IPS-18a (cell line): ENCODE data around the gene CPHXL.

Experiments used
- H3K27ac ChIP-seq: one replicate; pipeline ENCODE4 v1.5.1; 2013; ENCODE audit warnings: low read length
- H3K27me3 ChIP-seq: one replicate; pipeline ENCODE4 v1.6.1; 2013; ENCODE audit warnings: mild to moderate bottlenecking, low read length; ENCODE audit not compliant: control insufficient read depth, insufficient read depth
- H3K36me3 ChIP-seq: one replicate; pipeline ENCODE4 v1.6.1; 2013; ENCODE audit warnings: low read depth, low read length; ENCODE audit not compliant: control insufficient read depth
- H3K4me1 ChIP-seq: one replicate; pipeline ENCODE4 v1.6.1; 2013; ENCODE audit warnings: low read depth, low read length; ENCODE audit not compliant: control insufficient read depth
- H3K4me3 ChIP-seq: one replicate; pipeline ENCODE4 v1.5.1; 2013; ENCODE audit warnings: low read length
- H3K9ac ChIP-seq: one replicate; pipeline ENCODE4 v1.6.1; 2013; ENCODE audit warnings: mild to moderate bottlenecking, low read length, moderate library complexity
- H3K9me3 ChIP-seq: one replicate; pipeline ENCODE4 v1.6.1; 2013; ENCODE audit warnings: low read depth, low read length; ENCODE audit not compliant: control insufficient read depth

CPHXL gene

GRCh38 chr16:75697571-75697970, 28.7 kb downstream of the CPHXL start:
- Histone ChIP-seq H3K27me3 (no peaks in the 10 kb centered on the region), H3K9ac (no peak overlapping the region), H3K36me3 (no peaks in the 10 kb centered on the region)

GRCh38 chr16:75695708-75696107, 30.6 kb downstream of the CPHXL start:
- Histone ChIP-seq H3K4me1 (no peaks in the 10 kb centered on the region), H3K9me3 (no peaks in the 10 kb centered on the region), H3K36me3 (no peaks in the 10 kb centered on the region), H3K9ac (no peak overlapping the region), H3K4me3 (no peak overlapping the region), H3K27ac (no peak overlapping the region), H3K27me3 (no peaks in the 10 kb centered on the region)

More at GRCh38 chr16:75697571-75697970, 28.7 kb downstream of the CPHXL start:
- no peak overlapping the region for H3K27ac ChIP-seq
- no peaks in the 10 kb centered on the region for H3K4me1 ChIP-seq
- H3K9me3 ChIP-seq = no peaks in the 10 kb centered on the region
- H3K4me3 ChIP-seq = no peak overlapping the region

DNA sequence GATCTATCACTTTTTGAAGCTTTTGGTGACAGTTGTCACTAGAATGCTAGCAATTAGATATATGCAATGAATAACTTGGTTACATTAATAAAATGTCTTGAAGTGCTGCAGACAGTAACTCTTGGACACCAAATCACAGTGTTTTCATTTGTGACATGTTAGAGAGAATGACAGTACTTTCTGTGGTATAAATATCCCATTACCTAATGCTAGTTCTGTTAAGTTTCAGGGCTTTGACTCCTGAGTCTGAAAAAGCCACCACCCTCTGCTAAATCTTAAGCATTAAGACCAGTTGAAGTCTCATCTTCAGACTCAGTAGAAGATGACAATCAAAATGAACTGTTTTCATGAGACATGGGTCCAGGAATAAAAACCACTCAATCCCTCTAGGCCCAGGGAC, 38.9 kb downstream of the CPHXL start:
- Histone ChIP-seq H3K9ac (no peak overlapping the region), H3K4me1 (no peaks in the 10 kb centered on the region), H3K36me3 (no peaks in the 10 kb centered on the region), H3K27me3 (no peaks in the 10 kb centered on the region), H3K4me3 (no peak overlapping the region), H3K9me3 (peaks cover 16% of the 10 kb centered on the region), H3K27ac (no peak overlapping the region)

- H3K4me1 ChIP-seq = no peaks in the 10 kb centered on the region
- no peak overlapping the region for H3K27ac ChIP-seq
- H3K9me3 ChIP-seq = peaks cover 13% of the 10 kb centered on the region
- H3K9ac ChIP-seq = no peak overlapping the region
- H3K27me3 ChIP-seq = no peaks in the 10 kb centered on the region
- no peaks in the 10 kb centered on the region for H3K36me3 ChIP-seq
- no peak overlapping the region for H3K4me3 ChIP-seq
Observed at GRCh38 chr16:75682308-75682707, 44.0 kb downstream of the CPHXL start.

DNA sequence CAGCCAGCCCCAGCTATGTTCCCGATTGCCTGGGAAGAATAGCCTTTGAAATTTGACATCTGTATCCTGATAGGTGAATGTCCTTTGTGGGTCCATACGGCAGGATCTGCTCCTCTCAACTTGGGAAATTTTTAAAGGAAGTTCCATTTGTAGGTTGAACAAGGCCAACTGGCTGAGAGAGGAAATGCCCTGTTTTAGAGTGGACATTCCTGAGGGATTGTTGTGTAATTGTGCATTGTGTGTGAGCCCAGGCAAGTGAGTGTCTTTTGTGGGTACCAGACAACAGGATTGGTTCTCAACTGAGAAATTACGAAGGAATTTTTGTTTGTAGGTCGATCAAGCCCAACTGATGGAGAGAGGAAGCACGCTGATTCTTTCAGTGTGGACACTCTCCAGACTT, 46.9 kb downstream of the CPHXL start:
- Histone ChIP-seq H3K27me3 (no peaks in the 10 kb centered on the region), H3K36me3 (no peaks in the 10 kb centered on the region), H3K9ac (no peak overlapping the region), H3K4me1 (no peaks in the 10 kb centered on the region), H3K27ac (no peak overlapping the region), H3K4me3 (no peak overlapping the region), H3K9me3 (peaks cover 8% of the 10 kb centered on the region)

DNA sequence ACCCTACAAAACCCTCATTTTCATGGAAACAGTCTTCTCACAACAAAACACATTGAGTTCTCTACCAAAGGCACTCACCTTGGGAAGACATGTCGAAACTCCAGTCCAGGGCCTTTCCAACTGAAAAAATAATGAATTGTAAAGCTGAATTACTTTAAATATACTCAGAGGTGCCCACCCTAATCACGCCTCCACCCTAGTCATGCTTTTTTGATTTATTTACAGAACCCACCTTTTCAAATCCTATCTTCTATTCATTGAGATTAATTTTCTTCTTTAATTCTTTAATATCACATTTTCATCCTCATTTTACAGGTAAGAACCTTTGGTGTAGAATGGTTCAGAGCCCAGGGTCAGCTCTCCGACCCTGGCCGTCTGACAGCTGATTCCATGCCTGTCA, 49.4 kb downstream of the CPHXL start, which contains the start of gene CPHXL2:
Gene CPHXL2 (minus strand): TSS at position 101 of the 400 bp plus-strand sequence. CDS start 10 bp downstream, at position 91.
- Histone ChIP-seq H3K4me3 (no peak within 1 kb of the TSS), H3K9me3 (no peaks in the 10 kb centered on the region), H3K9ac (no peak within 1 kb of the TSS), H3K36me3 (no peaks in the 10 kb centered on the region), H3K27me3 (no peaks in the 10 kb centered on the region), H3K4me1 (no peaks in the 10 kb centered on the region), H3K27ac (no peak within 1 kb of the TSS)

DNA sequence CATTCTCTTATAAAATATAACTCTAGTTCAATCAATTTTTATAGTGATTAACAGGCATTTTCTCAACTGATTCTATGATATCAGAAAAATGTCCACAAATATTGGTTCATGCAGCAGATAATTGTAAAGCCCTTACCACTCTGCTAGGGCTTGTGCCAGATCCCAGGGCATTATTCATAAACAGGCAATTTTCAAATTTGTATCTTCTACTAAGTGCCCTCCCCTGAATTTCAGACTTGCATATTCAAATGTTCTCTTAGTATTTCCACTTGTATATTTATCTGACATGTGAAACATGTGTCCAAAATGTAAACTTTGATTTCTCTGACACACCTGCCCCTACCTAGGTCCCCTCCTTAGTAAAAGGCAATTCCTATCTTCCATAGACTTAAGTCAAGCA, 58.8 kb downstream of the CPHXL start:
- Histone ChIP-seq H3K4me1 (no peaks in the 10 kb centered on the region), H3K4me3 (no peak overlapping the region), H3K9me3 (no peaks in the 10 kb centered on the region), H3K27ac (no peak overlapping the region), H3K27me3 (no peaks in the 10 kb centered on the region), H3K9ac (no peak overlapping the region), H3K36me3 (no peaks in the 10 kb centered on the region)
